GM19328 (cell line): ENCODE results near the gene SLC5A10.

Experiments used
- ATAC-seq: cut with Tn5 transposase; IDR thresholded peaks from one replicate; pipeline ENCODE4 v1.9.1; 2021; ENCODE audit warnings: mild to moderate bottlenecking, moderate library complexity; ENCODE audit not compliant: unreplicated experiment

The SLC5A10 gene

GRCh38 chr17:18963126-18964017, 11.4 kb downstream of the SLC5A10 start:
- no peak for ATAC-seq

DNA sequence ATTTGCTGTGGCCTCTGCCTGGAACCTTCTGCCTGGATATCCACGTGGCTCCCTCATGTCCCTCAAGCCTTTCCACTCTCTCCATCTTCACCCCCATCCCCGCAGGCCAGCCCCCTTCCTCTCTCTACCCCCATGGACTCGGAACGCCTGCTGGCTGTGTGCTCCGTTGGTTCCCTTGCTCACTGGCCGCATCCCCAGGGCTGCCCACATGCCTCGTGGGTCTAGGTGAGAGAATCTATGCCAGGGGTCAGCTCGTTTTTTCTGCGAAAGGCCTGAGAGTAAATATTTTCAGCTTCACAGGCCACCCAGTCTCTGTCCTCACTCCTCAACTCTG, 12.0 kb downstream of the SLC5A10 start:
- no peak for ATAC-seq

DNA sequence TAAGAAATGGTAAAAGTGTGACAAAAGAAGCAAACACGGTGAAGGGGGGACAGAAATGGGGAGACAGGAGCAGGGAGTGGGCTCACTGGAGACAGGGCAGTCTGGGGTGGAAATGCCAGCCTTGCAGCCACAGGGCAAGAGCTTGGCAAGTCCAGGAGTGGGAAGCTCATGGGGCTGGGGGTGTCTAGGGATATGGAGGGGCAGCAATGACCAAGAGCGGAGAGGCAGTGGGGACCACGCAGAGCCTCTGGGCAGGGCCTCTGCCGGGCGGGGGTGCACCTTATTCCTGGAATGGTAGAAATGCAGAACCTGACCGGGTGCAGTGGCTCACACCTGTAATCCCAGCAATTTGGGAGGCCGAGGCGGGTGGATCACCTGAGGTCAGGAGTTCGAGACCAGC, 12.6 kb downstream of the SLC5A10 start:
- ATAC-seq: no peak

DNA sequence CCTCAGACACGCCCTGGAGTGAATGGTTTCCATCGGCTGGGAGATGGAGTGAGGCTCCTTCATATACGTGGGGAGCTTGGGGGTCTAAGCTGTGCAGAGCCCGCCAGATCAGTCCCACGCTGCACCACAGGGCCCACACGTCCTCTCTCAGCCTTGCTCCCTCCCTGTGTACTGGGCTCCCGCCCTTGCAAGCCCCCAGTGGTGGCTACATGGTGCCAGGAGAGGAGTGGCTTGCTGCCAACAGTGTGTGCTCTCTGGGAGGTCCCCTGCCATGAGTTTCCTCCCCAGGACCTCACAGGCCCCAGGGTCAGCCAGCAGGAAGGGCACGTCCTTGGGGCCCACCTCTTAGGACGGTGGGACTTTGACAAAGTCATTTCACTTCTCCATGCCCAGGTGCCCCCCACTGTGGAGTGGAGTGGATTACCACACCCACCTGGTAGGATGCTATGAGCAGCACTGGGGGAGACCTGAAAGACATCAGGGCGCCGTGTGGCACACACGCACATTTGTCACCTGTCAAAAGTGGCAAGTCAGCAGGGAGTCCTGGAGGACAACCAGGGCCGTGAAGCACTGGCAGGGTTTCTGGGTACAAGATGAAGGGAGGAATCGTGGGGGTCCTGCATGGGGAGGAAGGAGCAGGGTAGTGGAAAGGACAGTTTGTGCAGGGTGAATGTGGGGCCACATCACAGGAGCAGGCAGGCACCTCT, 13.7 kb downstream of the SLC5A10 start:
- no peak for ATAC-seq

GRCh38 chr17:18966831-18967624, 15.1 kb downstream of the SLC5A10 start:
- no peak for ATAC-seq

- ATAC-seq: no peak
Observed at GRCh38 chr17:18967916-18968315, 16.0 kb downstream of the SLC5A10 start.

DNA sequence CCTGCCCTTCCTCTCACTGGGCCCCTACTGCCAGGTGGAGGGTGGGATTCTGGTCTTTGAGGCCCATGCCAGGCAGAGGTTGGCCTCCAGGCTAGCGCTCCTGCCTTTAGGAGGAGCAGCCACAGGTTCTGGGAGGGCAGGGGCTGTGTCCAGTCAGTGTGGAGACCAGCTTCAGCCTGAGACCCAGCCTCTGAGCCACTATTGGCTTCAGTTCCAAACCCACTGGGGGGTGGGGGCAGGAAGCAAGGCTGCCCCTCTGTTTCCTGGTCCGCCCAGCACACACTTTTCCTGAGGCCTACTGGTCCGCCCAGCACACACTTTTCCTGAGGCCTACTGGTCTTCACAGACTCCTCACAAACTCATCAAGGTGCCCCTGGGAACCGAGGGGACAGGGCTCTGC, 16.4 kb downstream of the SLC5A10 start:
- ATAC-seq: no peak

DNA sequence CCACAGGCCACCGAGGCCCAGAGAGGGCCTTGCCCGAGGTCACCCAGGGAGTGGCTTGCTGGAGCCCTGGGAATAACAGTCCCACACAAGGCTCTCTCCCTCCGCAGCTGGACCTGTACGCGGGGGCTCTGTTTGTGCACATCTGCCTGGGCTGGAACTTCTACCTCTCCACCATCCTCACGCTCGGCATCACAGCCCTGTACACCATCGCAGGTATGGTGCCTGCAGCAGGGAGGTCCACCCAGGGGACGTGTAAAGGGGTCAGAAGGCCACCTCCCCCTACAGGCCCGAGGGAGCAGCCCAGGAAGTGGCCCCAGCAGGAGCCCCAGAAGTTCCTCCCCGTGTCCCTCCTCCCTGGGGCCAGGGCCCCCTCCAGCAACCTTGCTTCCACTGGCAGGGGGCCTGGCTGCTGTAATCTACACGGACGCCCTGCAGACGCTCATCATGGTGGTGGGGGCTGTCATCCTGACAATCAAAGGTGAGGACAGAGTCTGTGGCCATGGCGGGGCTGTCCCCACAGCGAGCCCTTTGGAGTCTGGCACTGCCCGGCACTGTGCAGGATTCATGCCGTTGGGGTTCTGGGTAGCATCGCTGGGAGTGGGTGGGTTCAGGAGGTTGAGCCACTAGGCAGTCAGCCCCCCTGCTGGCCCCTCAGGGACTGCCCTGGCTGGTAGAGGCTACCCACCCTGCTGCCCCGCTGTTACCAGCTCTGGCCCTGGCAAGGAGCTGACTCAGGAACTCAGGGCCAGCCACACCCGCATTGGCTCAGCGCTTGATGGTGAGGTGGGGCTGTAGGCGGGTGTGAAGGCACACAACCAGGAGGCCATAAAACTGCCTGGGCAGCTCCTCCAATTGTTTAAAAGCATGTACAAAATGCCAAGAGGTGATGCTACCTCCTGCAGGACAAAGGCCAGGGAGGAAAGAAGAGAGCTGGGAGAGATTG, 17.3 kb downstream of the SLC5A10 start:
- no peak for ATAC-seq

DNA sequence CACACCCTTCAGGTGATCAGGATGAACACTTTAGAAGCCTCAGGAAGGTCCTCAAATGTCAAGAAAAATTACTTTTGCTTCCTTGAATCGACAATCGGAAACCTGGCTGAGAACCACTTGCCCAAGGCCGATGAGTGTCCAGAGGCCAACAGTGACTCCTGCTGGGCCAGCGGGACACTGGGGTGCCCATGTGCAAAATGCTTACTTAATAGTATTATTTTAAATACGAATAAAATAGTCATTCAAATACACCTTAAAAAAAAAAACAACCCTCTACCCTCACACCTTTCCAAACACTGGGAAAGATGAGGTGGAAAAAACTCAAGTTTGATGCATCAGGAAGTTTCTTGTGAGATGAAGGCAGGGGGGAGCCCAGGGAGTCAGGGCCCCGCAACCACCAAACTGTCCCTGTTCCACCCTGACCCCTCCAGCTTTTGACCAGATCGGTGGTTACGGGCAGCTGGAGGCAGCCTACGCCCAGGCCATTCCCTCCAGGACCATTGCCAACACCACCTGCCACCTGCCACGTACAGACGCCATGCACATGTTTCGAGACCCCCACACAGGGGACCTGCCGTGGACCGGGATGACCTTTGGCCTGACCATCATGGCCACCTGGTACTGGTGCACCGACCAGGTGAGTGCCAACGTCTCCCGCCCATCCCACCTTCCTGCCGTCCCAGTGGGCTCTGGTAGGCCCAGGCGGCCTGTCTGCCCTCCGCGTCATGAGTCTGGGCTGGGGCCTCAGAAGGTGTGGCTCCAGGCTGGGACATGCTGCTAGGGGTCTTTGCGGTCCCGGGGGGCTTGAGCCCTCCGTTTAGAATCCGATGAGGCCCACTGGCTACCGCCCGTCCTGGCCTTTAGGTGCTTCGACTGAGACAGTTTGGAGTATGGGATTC, 18.9 kb downstream of the SLC5A10 start:
- no peak for ATAC-seq

DNA sequence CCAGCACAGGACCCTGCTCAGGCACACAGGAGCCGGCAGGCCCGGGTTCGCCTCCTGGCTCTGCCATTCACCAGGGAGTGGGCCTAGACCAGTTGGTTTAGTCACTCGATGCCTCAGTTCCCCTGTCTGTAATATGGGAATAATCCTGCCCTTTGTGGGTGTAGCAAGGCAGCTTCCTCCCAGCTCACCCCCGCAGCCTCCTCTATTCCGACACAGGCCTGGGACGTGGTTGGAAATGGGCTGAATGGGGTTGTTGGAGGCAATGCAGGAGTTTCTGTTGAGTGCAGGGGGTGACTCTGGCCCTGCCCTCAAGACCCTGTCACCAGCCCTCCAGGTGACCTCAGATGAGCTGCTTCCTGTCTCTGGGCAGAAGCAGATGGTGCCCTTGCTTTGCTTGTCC, 19.8 kb downstream of the SLC5A10 start:
- ATAC-seq: no peak

- no peak for ATAC-seq
Observed at GRCh38 chr17:18974407-18975149, 22.6 kb downstream of the SLC5A10 start.

GRCh38 chr17:18975597-18975996, 23.6 kb downstream of the SLC5A10 start:
- no peak for ATAC-seq

DNA sequence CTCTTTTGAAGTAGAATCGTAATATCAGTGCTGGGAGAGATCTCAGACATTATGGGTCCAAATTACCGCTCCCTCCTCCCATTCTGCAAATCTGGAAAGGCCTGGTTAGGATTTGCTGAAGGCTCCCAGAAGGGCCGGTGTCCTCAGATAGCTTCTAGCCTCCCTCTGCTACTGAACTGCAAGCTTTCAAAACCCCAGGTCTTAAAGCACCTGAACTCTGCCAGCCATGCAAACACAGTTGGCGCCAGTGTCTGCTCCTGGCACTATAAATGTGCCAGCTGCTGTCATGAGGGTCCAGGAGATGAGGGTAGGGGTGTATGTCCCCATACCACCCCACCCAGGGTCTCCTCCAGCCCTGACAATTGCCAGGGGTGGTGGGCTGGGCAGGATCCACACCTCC, 24.2 kb downstream of the SLC5A10 start:
- ATAC-seq: no peak

GRCh38 chr17:18977021-18977420, 25.1 kb downstream of the SLC5A10 start:
- no peak for ATAC-seq

GRCh38 chr17:18977646-18978045, 25.7 kb downstream of the SLC5A10 start:
- no peak for ATAC-seq

- ATAC-seq: no peak
Observed at GRCh38 chr17:18978050-18978449, 26.1 kb downstream of the SLC5A10 start.

GRCh38 chr17:18978655-18979054, 26.7 kb downstream of the SLC5A10 start:
- no peak for ATAC-seq

- no peak for ATAC-seq
Observed at GRCh38 chr17:18980682-18981334, 28.8 kb downstream of the SLC5A10 start.
